Activated T-cell treated with anti-CD3 and anti-CD28 coated beads for 48 hours (primary cell): ENCODE data around the gene ATE1.

Experiments
- DNase-seq: peaks from one replicate; pipeline ENCODE4 v3.0.0-alpha.2; 2020; ENCODE audit warnings: low read depth

The ATE1 gene

GRCh38 chr10:121873236-121873635, 54.6 kb downstream of the ATE1 start:
- no peak for DNase-seq

- DNase-seq = no peak
Observed at GRCh38 chr10:121870413-121870812, 57.4 kb downstream of the ATE1 start.

- DNase-seq = no peak
Observed at GRCh38 chr10:121865554-121865953, 62.3 kb downstream of the ATE1 start.

- no peak for DNase-seq
Observed at GRCh38 chr10:121864653-121865052, 63.2 kb downstream of the ATE1 start.

GRCh38 chr10:121864168-121864567, 63.7 kb downstream of the ATE1 start:
- DNase-seq = no peak

GRCh38 chr10:121862649-121863048, 65.2 kb downstream of the ATE1 start:
- no peak for DNase-seq

GRCh38 chr10:121862042-121862441, 65.8 kb downstream of the ATE1 start:
- no peak for DNase-seq

GRCh38 chr10:121860810-121861209, 67.0 kb downstream of the ATE1 start:
- no peak for DNase-seq

- no peak for DNase-seq
Observed at GRCh38 chr10:121854809-121855445, 72.9 kb downstream of the ATE1 start.

- no peak for DNase-seq
Observed at GRCh38 chr10:121853950-121854349, 73.9 kb downstream of the ATE1 start.

GRCh38 chr10:121851786-121852185, 76.0 kb downstream of the ATE1 start:
- DNase-seq = no peak

- no peak for DNase-seq
Observed at GRCh38 chr10:121848082-121848481, 79.7 kb downstream of the ATE1 start.

GRCh38 chr10:121846555-121846954, 81.3 kb downstream of the ATE1 start:
- DNase-seq = no peak

- DNase-seq = no peak
Observed at GRCh38 chr10:121845044-121845784, 82.6 kb downstream of the ATE1 start.

GRCh38 chr10:121844537-121844936, 83.3 kb downstream of the ATE1 start:
- DNase-seq = no peak

- no peak for DNase-seq
Observed at GRCh38 chr10:121843379-121843778, 84.5 kb downstream of the ATE1 start.

GRCh38 chr10:121841862-121842261, 86.0 kb downstream of the ATE1 start:
- no peak for DNase-seq

GRCh38 chr10:121838931-121839330, 88.9 kb downstream of the ATE1 start:
- DNase-seq = no peak

GRCh38 chr10:121838149-121838548, 89.7 kb downstream of the ATE1 start:
- DNase-seq = no peak

- DNase-seq = no peak
Observed at GRCh38 chr10:121836171-121836570, 91.7 kb downstream of the ATE1 start.

- DNase-seq = no peak
Observed at GRCh38 chr10:121835376-121835775, 92.5 kb downstream of the ATE1 start.

GRCh38 chr10:121834757-121835156, 93.1 kb downstream of the ATE1 start:
- no peak for DNase-seq

GRCh38 chr10:121833387-121833786, 94.4 kb downstream of the ATE1 start:
- DNase-seq = no peak

- no peak for DNase-seq
Observed at GRCh38 chr10:121832647-121833046, 95.2 kb downstream of the ATE1 start.
